Activated CD8-positive, alpha-beta memory T cell treated with anti-CD3 and anti-CD28 coated beads, Interleukin-2, amount 50 U/mL, for 24 hours (primary cell): ENCODE measurements around the gene BRAF.
"Not testable (repeated sequence)": the region's sequence is repeated elsewhere in the genome, so short reads cannot be mapped to it uniquely, and the experiment has no call there.

ENCODE experiments used
- DNase-seq: peaks from one replicate; pipeline ENCODE4 v3.0.0-alpha.2; 2020; ENCODE audit errors: extremely low read depth

Gene BRAF

GRCh38 chr7:140769852-140770251 lies 154.9 kb downstream of the BRAF start:
- no peak for DNase-seq

- DNase-seq = no peak
These were observed 157.3 kb downstream of the BRAF start for GRCh38 chr7:140767418-140767817.

GRCh38 chr7:140765441-140765840 lies 159.3 kb downstream of the BRAF start:
- not testable (repeated sequence) for DNase-seq

- not testable (repeated sequence) for DNase-seq
These were observed 161.6 kb downstream of the BRAF start for GRCh38 chr7:140763166-140763565.

GRCh38 chr7:140761375-140761774 lies 163.4 kb downstream of the BRAF start:
- not testable (repeated sequence) for DNase-seq

- DNase-seq = no peak
These were observed 170.2 kb downstream of the BRAF start for GRCh38 chr7:140754506-140754905.

- no peak for DNase-seq
These were observed 172.2 kb downstream of the BRAF start for GRCh38 chr7:140752533-140752932.

GRCh38 chr7:140746751-140747150 lies 178.0 kb downstream of the BRAF start:
- no peak for DNase-seq

- DNase-seq = no peak
These were observed 179.3 kb downstream of the BRAF start for GRCh38 chr7:140745266-140746058.

- no peak for DNase-seq
These were observed 180.7 kb downstream of the BRAF start for GRCh38 chr7:140744005-140744404.

- DNase-seq = not testable (repeated sequence)
These were observed 181.5 kb downstream of the BRAF start for GRCh38 chr7:140743255-140743654.

GRCh38 chr7:140738280-140738679 lies 186.4 kb downstream of the BRAF start:
- no peak for DNase-seq

GRCh38 chr7:140734729-140735128 lies 190.0 kb downstream of the BRAF start:
- DNase-seq = no peak

- DNase-seq = no peak
These were observed 190.6 kb downstream of the BRAF start for GRCh38 chr7:140734096-140734495.

- no peak for DNase-seq
These were observed 192.3 kb downstream of the BRAF start for GRCh38 chr7:140732416-140732815.

- no peak for DNase-seq
These were observed 198.4 kb downstream of the BRAF start for GRCh38 chr7:140726281-140726680.

- no peak for DNase-seq
These were observed 200.0 kb downstream of the BRAF start for GRCh38 chr7:140724706-140725105.

GRCh38 chr7:140723574-140723973 lies 201.2 kb downstream of the BRAF start:
- no peak for DNase-seq

GRCh38 chr7:140723006-140723405 lies 201.7 kb downstream of the BRAF start:
- no peak for DNase-seq

- DNase-seq = no peak
These were observed 202.5 kb downstream of the BRAF start for GRCh38 chr7:140722254-140722653.

- no peak for DNase-seq
These were observed 205.0 kb downstream of the BRAF start for GRCh38 chr7:140719721-140720120.

GRCh38 chr7:140714331-140715040 lies 210.2 kb downstream of the BRAF start:
- no peak for DNase-seq

GRCh38 chr7:140712392-140712791 lies 212.3 kb downstream of the BRAF start:
- not testable (repeated sequence) for DNase-seq
